ENCODE results near the gene NAP1L5.

- TF ChIP-seq CTCF (conservative IDR thresholded peaks at IDR 0.05; ENCODE audit: low read length) (no peak), EZH2phosphoT487 (IDR thresholded peaks at IDR 0.05; ENCODE audit: borderline replicate concordance, low read depth, low read length) (no peak)
Measured at GRCh38 chr4:88735564-88735963, 37.9 kb upstream of the NAP1L5 start.
